H9 (cell line): ENCODE results near the gene ZFAND5. TPM values are rescaled to one million over a fixed set of nuclear protein-coding genes. Genes with fewer than 3 reads are reported as not detected.

Experiments used
- DNase-seq: peaks from one replicate; pipeline ENCODE4 v3.0.0-alpha.2; 2017
- H2AFZ ChIP-seq: one replicate; pipeline ENCODE4 v1.6.1; 2013; ENCODE audit warnings: mild to moderate bottlenecking, low read length, control low read depth, moderate library complexity
- H2AK5ac ChIP-seq: 2 replicates; pipeline ENCODE4 v1.6.1; 2013; ENCODE audit warnings: low read length, control low read depth, mixed read lengths; ENCODE audit not compliant: insufficient read length
- H2BK120ac ChIP-seq: one replicate; pipeline ENCODE4 v1.6.1; 2013; ENCODE audit warnings: low read depth, mild to moderate bottlenecking, low read length, control low read depth, inconsistent platforms; ENCODE audit not compliant: poor library complexity, severe bottlenecking
- H2BK12ac ChIP-seq: 2 replicates; pipeline ENCODE4 v1.6.1; 2013; ENCODE audit warnings: low read length, control low read depth, mixed read lengths, low read depth; ENCODE audit not compliant: insufficient read length
- H2BK15ac ChIP-seq: 2 replicates; pipeline ENCODE4 v1.6.1; 2013; ENCODE audit warnings: low read depth, low read length, control low read depth
- H2BK20ac ChIP-seq: one replicate; pipeline ENCODE4 v1.6.1; 2013; ENCODE audit warnings: low read depth, mild to moderate bottlenecking, low read length, control low read depth, inconsistent platforms; ENCODE audit not compliant: poor library complexity, severe bottlenecking
- H2BK5ac ChIP-seq: 2 replicates; pipeline ENCODE4 v1.6.1; 2013; ENCODE audit warnings: low read length, control low read depth, mixed read lengths; ENCODE audit not compliant: insufficient read length
- H3K14ac ChIP-seq: 2 replicates; pipeline ENCODE4 v1.6.1; 2013; ENCODE audit warnings: low read length, control low read depth; ENCODE audit not compliant: insufficient read depth
- H3K18ac ChIP-seq: 2 replicates; pipeline ENCODE4 v1.6.1; 2013; ENCODE audit warnings: low read depth, mild to moderate bottlenecking, mixed read lengths, low read length, control low read depth; ENCODE audit not compliant: insufficient read length
- H3K23ac ChIP-seq: 2 replicates; pipeline ENCODE4 v1.6.1; 2013; ENCODE audit warnings: low read length, control low read depth, mixed read lengths, low read depth; ENCODE audit not compliant: insufficient read length
- H3K23me2 ChIP-seq: 2 replicates; pipeline ENCODE4 v1.6.1; 2013; ENCODE audit warnings: low read depth, mild to moderate bottlenecking, mixed read lengths, low read length, control low read depth; ENCODE audit not compliant: insufficient read length, poor library complexity, severe bottlenecking
- H3K27ac ChIP-seq: 2 replicates; pipeline ENCODE4 v1.5.1; 2013; ENCODE audit warnings: low read length, control low read depth, mixed read lengths, low read depth; ENCODE audit not compliant: insufficient read length
- H3K27me3 ChIP-seq: 2 replicates; pipeline ENCODE4 v1.6.1; 2013; ENCODE audit warnings: low read length, control low read depth, inconsistent platforms; ENCODE audit not compliant: insufficient read depth
- H3K4ac ChIP-seq: 2 replicates; pipeline ENCODE4 v1.6.1; 2013; ENCODE audit warnings: low read depth, mild to moderate bottlenecking, control low read depth, inconsistent platforms, low read length, moderate library complexity
- H3K4me1 ChIP-seq: 2 replicates; pipeline ENCODE4 v1.6.1; 2013; ENCODE audit warnings: low read length, control low read depth, inconsistent platforms; ENCODE audit not compliant: insufficient read depth
- H3K4me2 ChIP-seq: 2 replicates; pipeline ENCODE4 v1.6.1; 2013; ENCODE audit warnings: low read length, control low read depth, mixed read lengths; ENCODE audit not compliant: insufficient read length, insufficient read depth
- H3K56ac ChIP-seq: 2 replicates; pipeline ENCODE4 v1.6.1; 2013; ENCODE audit warnings: low read depth, mild to moderate bottlenecking, mixed read lengths, low read length, control low read depth; ENCODE audit not compliant: insufficient read length
- H3K79me1 ChIP-seq: 2 replicates; pipeline ENCODE4 v1.6.1; 2013; ENCODE audit warnings: low read depth, mild to moderate bottlenecking, moderate library complexity, low read length, control low read depth, inconsistent platforms; ENCODE audit not compliant: insufficient read depth, poor library complexity, severe bottlenecking
- H3K79me2 ChIP-seq: 2 replicates; pipeline ENCODE4 v1.6.1; 2013; ENCODE audit warnings: low read length, control low read depth, inconsistent platforms; ENCODE audit not compliant: insufficient read depth
- H3K9ac ChIP-seq: 2 replicates; pipeline ENCODE4 v1.6.1; 2013; ENCODE audit warnings: low read length, control low read depth, mixed read lengths; ENCODE audit not compliant: insufficient read length; ENCODE audit errors: extremely low read depth
- H3K9me3 ChIP-seq: one replicate; pipeline ENCODE4 v1.6.1; 2013; ENCODE audit warnings: low read depth, low read length, inconsistent platforms; ENCODE audit not compliant: control insufficient read depth
- H3T11ph ChIP-seq: one replicate; pipeline ENCODE4 v1.6.1; 2013; ENCODE audit warnings: mild to moderate bottlenecking, low read length, control low read depth, inconsistent platforms
- H4K20me1 ChIP-seq: one replicate; pipeline ENCODE4 v1.6.1; 2013; ENCODE audit not compliant: control insufficient read depth, insufficient read length, insufficient read depth
- H4K5ac ChIP-seq: 2 replicates; pipeline ENCODE4 v1.6.1; 2013; ENCODE audit warnings: low read depth, mild to moderate bottlenecking, mixed read lengths, low read length, control low read depth; ENCODE audit not compliant: insufficient read length
- H4K8ac ChIP-seq: replicated peaks from 2 replicates; pipeline ENCODE4 v1.6.1; 2013; ENCODE audit warnings: low read length, control low read depth, mixed read lengths, low read depth; ENCODE audit not compliant: insufficient read length
- H4K91ac ChIP-seq: 2 replicates; pipeline ENCODE4 v1.6.1; 2013; ENCODE audit warnings: low read depth, mild to moderate bottlenecking, moderate library complexity, mixed read lengths, low read length, control low read depth; ENCODE audit not compliant: insufficient read length
- H3K27ac Mint-ChIP-seq, 3 experiments: 2 replicates in 2 of 3; 3 replicates in 1 of 3; pipeline ENCODE4 v1.8.0; 2020 to 2021; ENCODE audit warnings: mixed read lengths in 3 of 3, mild to moderate bottlenecking in 1 of 3, moderate library complexity in 1 of 3
- H3K27me3 Mint-ChIP-seq: 2 replicates; pipeline ENCODE4 v1.8.0; 2021; ENCODE audit warnings: low read depth, mild to moderate bottlenecking, moderate library complexity, mixed read lengths
- H3K36me3 Mint-ChIP-seq, 3 experiments: 2 replicates in 2 of 3; 3 replicates in 1 of 3; pipeline ENCODE4 v1.8.0; 2020 to 2021; ENCODE audit warnings: low read depth in 3 of 3, mixed read lengths in 3 of 3; ENCODE audit not compliant: insufficient read depth in 1 of 3
- H3K4me1 Mint-ChIP-seq, 2 experiments: 2 replicates each; pipeline ENCODE4 v1.8.0; 2020; ENCODE audit warnings: mixed read lengths in 2 of 2
- H3K4me3 Mint-ChIP-seq, 2 experiments: 2 replicates in 1 of 2; 3 replicates in 1 of 2; pipeline ENCODE4 v1.8.0; 2020 to 2021; ENCODE audit warnings: mild to moderate bottlenecking in 2 of 2, mixed read lengths in 2 of 2, moderate library complexity in 1 of 2
- H3K9me3 Mint-ChIP-seq, 2 experiments: 2 replicates in 1 of 2; 3 replicates in 1 of 2; pipeline ENCODE4 v1.8.0; 2020; ENCODE audit warnings: mild to moderate bottlenecking in 2 of 2, mixed read lengths in 2 of 2, moderate library complexity in 1 of 2
- WGBS: extraction: QIAGEN DNeasy Blood & Tissue Kit; methylation state at CpG from one replicate; pipeline ENCODE4 v1.1.7; 2013; ENCODE audit warnings: missing lambda C conversion rate, low lambda C conversion rate, mixed read lengths; ENCODE audit not compliant: insufficient read length; ENCODE audit errors: extremely low coverage; 5-methylcytosine and 5-hydroxymethylcytosine counted together
- total RNA-seq: library from RNA; stranded (reverse); gene quantifications from 2 replicates; pipeline ENCODE4 v1.2.1, GENCODE V29; 2021
- TF ChIP-seq, protein P1 (sequence below): fragments of 200-600 bp; sonication (generic); conservative IDR thresholded peaks from 3 replicates; pipeline ENCODE4 v1.8.0; 2021; ENCODE audit warnings: antibody characterized with exemption, mild to moderate bottlenecking

ZFAND5 gene
- total RNA-seq, 1 experiment from 2014 or later = 304 TPM

DNA sequence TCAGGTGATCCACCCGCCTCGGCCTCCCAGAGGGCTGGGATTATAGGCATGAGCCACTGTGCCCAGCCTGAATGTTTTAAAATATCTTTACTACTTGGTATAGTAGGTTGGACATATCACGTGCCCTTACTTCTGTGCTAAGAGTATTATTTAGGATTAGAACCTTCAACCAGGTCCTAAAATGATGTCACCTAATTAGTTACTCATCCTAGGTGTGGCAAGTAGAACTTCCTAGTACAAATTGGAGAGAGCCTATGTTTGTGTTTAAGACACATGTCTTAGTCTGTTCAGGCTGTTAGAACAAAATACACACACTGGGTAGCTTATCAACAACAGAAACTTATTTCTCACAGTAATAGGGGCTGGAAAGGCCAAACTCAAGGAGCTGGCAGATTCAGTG is 51.5 kb downstream of the ZFAND5 start:
- Histone ChIP-seq H3K23me2 (no peaks in the 10 kb centered on the region), H3K14ac (no peak overlapping the region), H2BK12ac (no peak overlapping the region), H3K27ac (no peak overlapping the region), H3K4me2 (no peak overlapping the region), H3K23ac (no peak overlapping the region), H2BK15ac (no peak overlapping the region), H3K4ac (no peak overlapping the region), H3K4me1 (peaks cover 8% of the 10 kb centered on the region), H2AK5ac (no peak overlapping the region), H4K8ac (no peak overlapping the region), H2BK5ac (no peak overlapping the region), H3K27me3 (no peaks in the 10 kb centered on the region), H3K9me3 (no peaks in the 10 kb centered on the region), H4K20me1 (no peaks in the 10 kb centered on the region), H3K56ac (no peak overlapping the region), H3K79me2 (no peaks in the 10 kb centered on the region), H2BK120ac (no peak overlapping the region), H3K79me1 (no peaks in the 10 kb centered on the region), H3K18ac (no peak overlapping the region), H2BK20ac (no peak overlapping the region), H2AFZ (no peak overlapping the region), H3K9ac (no peak overlapping the region), H4K91ac (no peak overlapping the region), H4K5ac (no peak overlapping the region), H3T11ph (no peak overlapping the region)
- Mint-ChIP-seq H3K4me3 (no peak overlapping the region), H3K4me1 (peaks cover 26 to 28% of the 10 kb centered on the region in 2 experiments), H3K27ac (no peak overlapping the region), H3K9me3 (peaks cover 0 to 3% of the 10 kb centered on the region in 2 experiments; a peak in 1 of 5 replicates), H3K27me3 (no peaks in the 10 kb centered on the region), H3K36me3 (peaks cover 0 to 5% (median 0%) of the 10 kb centered on the region in 3 experiments; a peak in 2 of 7 replicates)
- DNase-seq = no peak
- WGBS = no CpG with 5 or more reads among the region's 3 CpGs
- TF ChIP-seq, protein P1, sequence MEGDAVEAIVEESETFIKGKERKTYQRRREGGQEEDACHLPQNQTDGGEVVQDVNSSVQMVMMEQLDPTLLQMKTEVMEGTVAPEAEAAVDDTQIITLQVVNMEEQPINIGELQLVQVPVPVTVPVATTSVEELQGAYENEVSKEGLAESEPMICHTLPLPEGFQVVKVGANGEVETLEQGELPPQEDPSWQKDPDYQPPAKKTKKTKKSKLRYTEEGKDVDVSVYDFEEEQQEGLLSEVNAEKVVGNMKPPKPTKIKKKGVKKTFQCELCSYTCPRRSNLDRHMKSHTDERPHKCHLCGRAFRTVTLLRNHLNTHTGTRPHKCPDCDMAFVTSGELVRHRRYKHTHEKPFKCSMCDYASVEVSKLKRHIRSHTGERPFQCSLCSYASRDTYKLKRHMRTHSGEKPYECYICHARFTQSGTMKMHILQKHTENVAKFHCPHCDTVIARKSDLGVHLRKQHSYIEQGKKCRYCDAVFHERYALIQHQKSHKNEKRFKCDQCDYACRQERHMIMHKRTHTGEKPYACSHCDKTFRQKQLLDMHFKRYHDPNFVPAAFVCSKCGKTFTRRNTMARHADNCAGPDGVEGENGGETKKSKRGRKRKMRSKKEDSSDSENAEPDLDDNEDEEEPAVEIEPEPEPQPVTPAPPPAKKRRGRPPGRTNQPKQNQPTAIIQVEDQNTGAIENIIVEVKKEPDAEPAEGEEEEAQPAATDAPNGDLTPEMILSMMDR = no peak
